NT2/D1 (cell line): Measurements from ENCODE around the gene CYSRT1.

Experiments used
- SUZ12 ChIP-seq: IDR thresholded peaks from 2 replicates; pipeline ENCODE4 v1.6.1; 2011; ENCODE audit not compliant: insufficient read length, insufficient read depth; ENCODE audit errors: extremely low read depth
- YY1 ChIP-seq: IDR thresholded peaks from 2 replicates; pipeline ENCODE4 v1.6.1; 2011; ENCODE audit not compliant: insufficient read length, insufficient read depth
- ZNF274 ChIP-seq: IDR thresholded peaks from 2 replicates; pipeline ENCODE4 v1.6.1; 2011; ENCODE audit warnings: mild to moderate bottlenecking, low read depth, low read length

DNA sequence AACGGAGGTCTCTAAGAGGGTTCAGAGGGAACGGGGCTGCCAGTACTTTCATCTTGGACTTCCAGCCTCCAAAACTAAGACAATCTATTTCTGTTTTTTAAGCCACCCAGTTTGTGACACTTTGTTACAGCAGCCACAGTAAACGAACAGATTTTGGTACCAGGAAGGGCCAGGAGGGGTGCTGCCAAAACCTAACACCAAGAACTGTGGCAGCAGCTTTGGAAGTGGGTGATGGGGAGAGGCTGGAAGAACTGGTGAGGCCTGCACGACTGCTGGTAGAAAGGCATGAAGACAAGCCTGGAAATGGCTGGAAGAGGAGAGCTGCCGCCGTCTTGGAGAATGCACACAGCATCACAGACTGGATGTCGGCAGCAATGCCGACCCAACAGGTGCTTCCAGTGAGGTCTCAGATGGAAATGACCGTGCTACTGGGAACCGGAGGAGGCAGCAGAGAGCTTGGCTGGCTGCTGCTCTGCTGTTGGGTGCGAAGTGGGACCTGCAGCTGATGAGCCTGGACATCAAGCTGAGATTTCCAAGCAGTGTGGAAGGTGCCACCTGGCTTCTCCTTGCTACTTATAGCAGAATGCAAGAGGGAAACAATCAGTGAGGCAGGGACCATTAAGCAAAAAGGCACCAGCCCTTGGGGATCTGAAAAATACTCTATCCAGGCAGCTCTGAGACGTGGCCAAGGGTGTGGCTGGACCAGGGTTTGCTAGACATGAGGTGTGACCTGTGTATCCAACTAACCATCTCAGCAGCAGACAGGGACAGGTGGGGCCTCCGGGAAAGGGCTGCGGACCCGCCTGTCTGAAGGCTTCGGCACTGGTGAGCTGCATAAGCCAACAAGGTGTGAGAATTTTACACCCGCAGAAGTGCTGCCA is 48.4 kb upstream of the CYSRT1 start:
- TF ChIP-seq YY1: no peak
- no peak for TF ChIP-seq ZNF274
- TF ChIP-seq SUZ12: no peak
